GM18502 (cell line): ENCODE measurements around the gene CXorf38.
A peak's percentile ranks its signal among the peaks of the same experiment; 100 is the strongest.

Experiments
- ATAC-seq: cut with Tn5 transposase; IDR thresholded peaks from one replicate; pipeline ENCODE4 v1.9.1; 2021; ENCODE audit warnings: mild to moderate bottlenecking; ENCODE audit not compliant: unreplicated experiment, poor library complexity

The CXorf38 gene, protein sequence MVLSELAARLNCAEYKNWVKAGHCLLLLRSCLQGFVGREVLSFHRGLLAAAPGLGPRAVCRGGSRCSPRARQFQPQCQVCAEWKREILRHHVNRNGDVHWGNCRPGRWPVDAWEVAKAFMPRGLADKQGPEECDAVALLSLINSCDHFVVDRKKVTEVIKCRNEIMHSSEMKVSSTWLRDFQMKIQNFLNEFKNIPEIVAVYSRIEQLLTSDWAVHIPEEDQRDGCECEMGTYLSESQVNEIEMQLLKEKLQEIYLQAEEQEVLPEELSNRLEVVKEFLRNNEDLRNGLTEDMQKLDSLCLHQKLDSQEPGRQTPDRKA

DNA sequence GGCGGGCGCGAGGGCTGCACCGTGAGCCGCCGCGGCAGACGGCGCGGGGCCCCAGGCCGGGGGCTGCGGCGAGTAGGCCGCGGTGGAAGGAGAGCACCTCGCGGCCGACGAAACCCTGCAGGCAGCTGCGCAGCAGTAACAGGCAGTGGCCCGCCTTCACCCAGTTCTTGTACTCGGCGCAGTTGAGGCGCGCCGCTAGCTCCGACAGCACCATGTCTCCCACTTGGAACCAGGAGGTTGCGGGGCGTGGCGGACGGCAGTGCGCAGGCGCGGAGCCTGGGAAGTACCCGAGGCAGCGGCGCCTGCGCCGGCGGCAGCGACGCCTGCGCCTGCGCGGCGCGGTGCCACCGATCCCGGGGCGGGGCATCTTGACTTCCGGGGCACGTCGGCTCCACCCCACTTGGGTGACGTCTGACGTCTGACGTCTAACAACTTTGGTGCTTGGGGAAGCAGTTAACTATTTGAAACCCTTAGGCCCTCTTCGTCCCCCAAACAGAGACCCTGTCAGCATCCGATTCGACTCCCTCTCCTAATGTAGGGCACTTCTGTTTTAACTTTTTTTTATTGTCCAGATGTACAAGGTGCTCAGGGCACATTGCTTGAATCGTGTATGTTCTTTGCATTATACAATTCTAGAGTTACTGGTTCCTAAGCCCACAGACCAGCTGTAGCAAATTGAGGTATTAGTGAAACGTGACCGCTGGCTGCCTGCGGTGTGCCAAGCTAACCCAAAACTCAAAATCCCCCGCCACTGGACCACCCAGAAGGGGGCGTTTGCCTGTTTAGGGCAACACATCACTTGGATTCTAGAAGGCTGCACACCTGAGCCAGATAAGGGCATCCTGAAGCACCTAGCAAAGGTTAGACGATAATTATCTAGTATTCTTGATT, at the start of gene CXorf38:
TSS of gene CXorf38 (minus strand) at position 255 of the 891 bp plus-strand sequence. CDS start at position 214, 41 bp downstream.
- ATAC-seq, result peak; percentile 78

DNA sequence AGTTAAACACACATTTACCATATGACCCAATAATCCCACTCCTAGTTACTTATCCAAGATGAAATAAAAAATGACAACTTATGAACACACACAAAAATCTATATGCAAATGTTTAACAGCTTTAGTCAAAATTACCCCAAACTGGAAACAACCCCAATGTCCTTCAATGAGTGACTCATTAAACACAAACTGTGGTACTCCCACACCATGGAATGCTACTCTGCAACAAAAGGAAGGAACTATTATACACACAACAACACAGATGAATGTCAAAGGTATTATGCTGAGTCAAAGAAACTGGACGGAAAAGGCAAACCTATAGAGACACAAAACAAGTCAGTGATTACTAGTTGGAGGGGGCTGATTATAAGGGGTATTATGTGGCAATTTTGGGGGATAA, 47.4 kb upstream of the CXorf38 start:
- no peak for ATAC-seq

DNA sequence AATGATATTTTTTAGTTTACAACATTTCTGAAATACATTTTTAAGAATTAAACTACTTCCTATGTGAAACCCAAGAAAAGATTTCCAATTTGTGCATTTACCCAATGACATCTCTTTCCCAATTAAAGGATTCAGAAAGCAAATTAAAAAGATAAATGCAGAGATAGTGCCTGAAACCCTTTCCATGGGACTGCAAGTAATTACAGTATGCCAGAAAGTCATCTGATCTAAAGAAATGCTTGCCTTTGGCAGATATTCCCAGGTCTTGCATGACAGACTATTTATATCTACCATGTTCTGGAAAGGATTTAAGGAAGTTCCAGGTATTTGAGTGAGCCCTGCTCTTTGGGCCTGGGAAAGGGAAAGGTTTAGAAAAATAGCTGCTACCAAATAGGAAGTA, 41.6 kb upstream of the CXorf38 start:
- no peak for ATAC-seq

DNA sequence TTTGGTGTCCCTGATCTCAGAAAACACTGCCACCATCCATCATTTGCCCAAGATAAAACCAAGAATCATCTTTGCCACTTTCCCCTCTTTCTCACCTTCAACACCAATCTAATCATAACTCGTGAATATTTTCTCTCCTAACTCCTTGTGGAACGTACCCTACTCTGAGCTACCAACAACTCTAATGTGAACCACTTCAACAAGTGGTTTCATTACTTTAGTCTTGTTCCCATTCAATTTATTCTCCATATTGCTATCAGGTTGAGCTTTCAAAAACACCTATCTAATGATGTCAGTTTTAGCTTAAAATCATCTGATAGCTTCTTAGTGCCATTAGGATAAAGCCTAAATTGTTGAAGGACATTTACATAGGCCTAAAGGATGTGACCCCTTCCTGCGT, 39.8 kb upstream of the CXorf38 start:
- no peak for ATAC-seq

DNA sequence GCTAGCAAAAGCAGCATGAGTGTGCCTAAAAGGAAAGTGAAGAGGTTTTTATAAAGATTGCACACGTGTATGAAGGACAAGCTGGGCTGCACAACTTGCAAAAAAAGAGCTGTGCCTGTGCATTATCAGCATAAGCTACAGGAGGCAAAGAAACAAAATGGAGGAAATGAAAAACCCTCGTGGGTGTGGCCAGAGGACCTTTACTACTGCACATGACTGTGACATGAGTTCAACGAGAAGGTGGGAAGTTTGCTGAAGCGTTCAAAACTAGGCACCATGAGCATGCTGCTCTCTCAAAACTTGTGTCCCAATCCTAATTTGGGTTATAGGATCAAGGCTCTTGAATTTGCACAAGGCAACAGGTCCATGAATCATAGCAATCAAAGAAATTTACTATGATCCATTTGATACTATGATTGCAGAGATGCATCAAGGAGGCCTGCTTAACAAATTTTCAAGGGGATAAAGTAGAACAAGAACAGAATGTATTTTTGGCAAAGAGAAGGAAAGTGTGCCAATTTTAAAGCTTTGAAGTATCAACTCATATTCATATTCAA, 38.1 kb upstream of the CXorf38 start:
- ATAC-seq, result no peak

DNA sequence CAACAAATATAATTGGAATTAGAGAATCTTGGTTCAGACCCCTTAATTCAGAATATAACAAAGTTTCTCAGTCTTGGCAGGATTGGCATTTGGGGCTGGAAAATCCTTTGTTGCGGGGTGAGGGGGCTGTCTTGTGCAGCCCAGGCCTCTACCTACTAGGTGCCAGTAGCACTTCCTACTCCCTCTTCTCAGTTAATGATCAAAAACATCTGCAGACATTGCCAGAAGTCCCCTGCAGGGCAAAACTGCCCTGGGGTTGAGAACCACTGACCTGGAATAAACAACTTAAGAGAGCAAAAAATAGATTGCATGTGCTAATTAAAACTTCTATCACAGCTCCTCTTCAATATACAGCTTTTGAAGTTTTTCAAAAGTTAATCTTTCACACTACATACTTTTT, 36.7 kb upstream of the CXorf38 start:
- no peak for ATAC-seq

DNA sequence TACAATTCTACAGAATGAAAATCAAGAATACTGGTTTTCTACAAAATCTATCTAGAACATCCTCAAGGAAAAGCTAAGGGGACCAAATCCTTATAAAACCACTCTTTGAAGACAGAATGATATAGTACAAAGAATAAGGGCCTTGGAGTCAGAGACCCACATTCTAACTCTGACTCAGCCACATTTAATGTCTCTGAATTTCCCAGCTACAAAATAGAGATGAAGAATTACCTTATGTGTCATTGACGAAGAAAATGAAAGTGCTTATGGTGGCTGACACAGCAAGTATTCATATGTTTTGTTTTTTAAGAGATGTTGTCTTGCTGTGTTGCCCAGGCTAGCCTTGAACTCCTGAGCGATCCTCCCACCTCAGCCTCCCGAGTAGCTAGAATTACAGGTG, 35.9 kb upstream of the CXorf38 start:
- no peak for ATAC-seq

DNA sequence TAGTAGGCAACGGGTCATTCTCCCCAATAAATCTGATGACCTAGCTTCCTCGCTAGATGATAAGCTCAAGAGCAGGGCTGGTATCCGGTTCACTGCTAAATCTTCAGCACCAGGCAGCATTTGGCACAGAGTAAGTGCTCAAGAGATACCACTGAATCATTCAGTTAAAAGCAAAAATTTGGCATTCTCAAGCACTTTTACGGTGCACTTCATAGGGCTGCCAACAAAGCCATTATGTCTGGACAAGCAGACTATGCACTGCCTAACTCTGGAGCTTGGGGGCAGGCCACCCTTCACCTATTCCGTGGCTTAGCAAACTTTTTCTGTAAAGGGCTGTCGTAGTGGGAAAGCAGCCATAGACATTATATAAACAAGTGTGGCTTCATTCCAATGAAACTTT, 23.8 kb upstream of the CXorf38 start:
- ATAC-seq, result no peak

DNA sequence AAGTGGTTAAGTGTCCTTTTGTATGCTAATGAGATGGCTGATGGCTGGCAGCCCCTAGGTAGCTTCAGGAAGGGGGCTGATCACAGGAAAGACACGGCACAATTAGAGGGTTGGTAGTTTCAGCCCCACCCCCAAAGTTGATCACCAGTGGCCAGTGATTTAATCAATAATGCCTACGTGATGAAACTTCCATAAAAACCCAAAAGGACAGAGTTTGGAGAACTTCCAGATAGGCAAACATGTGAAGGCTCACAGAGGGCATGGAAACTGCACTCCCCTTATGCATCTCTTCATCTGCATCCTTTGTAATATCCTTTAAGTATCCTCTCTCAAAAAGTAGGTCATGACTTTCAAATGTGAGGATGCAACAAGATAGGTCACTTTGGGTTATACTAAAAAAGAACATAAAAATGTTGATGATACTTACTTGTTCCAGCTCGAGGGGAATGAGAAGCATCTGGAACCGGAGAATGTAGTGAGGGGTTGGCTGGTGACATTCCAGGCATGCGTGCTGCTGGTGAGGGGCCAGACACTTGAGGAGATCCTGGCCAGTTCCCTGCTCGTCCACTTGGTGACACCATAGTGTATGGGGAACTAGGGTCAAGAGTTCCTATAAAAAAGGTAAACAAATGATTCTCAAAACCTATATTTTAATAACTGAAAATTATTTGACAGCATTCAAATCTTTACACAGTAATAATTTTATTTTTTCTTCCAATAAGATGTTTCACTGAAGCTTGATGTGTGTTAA, 16.7 kb upstream of the CXorf38 start:
- no peak for ATAC-seq

DNA sequence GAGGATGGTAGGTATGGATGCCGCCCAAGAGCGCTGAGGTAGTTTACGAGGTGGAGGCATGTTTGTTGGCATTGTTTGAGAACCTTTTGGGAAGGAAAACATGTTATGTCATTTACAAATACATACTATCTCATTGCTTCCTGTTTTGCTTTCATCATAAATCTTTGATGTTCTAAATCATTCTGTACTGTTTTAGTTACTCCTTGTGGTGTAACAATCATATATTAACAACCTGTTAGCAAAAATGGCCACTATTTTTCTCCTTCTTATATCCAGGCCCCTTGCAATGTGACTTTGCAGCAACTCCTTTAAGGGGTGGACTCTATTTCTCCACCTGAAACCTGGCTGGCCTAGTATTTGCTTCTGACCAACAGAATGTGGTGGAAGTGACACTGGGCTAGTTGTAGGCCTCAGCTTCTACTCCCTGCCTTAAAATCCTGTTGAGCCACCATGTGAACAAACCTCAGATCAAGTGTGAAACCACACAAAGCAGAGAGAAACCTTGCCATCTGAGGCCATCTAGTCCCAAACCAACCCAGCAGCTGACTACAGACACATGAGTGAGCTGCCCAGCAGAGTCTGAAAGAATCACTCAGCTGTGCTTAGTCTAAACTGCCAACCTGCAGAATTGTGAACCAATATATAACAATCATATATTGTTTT, 15.8 kb upstream of the CXorf38 start:
- ATAC-seq, result peak; percentile 54

DNA sequence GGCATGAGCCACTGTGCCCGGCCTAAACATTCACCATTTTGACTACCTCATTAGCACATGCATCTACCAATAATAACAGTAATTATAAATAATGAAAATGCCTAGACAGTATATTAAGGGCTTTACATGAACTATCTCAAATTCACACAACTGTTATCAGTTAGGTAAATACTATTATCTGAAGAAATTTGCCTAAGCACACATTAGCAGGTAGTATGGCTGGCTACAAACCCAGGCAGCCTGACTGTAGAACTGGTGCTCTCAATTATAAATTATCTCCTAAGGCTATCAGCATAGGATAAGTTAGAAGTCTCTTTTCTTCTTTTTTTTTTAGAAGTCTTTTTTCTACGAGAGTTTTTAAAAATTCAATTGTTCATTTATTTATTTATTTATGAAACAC, 14.1 kb upstream of the CXorf38 start:
- no peak for ATAC-seq

DNA sequence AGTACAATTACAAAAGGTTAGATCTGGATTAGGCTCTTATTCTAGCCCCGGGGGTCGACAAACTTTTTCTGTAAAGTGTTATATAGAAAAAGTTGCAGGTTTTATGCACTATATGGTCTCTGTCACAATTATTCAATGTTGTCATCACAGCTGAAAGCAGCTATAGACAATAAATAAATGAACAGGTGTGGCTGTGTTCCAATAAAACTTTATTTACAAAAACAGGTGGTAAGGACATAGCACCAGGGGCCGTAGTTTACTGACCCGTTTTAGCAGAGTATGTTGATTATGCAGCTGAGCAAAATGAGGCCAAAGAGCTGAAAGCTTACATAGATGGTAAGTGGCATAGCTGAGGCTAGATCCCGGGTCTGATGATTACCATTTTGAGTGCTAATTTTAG, 13.0 kb upstream of the CXorf38 start:
- ATAC-seq, result no peak

DNA sequence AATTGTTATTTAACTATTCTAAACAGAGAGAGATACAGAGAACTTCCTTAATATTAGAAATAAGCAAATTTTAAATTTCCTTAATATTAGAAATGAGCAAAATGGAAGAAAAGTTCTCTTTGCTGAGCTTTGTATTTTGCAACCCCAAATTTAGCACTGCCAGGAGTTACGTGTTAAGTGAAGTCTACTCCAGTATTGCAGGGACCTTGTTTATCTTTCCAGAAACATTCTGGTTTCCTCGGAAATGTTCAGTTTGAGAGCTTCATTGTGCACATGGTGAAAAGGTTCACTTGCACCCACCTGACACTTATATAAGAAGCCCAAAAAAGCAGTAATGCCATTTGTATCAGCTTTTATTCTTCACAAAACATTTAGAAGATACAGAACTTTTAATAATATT, 6.2 kb upstream of the CXorf38 start:
- ATAC-seq, result no peak

DNA sequence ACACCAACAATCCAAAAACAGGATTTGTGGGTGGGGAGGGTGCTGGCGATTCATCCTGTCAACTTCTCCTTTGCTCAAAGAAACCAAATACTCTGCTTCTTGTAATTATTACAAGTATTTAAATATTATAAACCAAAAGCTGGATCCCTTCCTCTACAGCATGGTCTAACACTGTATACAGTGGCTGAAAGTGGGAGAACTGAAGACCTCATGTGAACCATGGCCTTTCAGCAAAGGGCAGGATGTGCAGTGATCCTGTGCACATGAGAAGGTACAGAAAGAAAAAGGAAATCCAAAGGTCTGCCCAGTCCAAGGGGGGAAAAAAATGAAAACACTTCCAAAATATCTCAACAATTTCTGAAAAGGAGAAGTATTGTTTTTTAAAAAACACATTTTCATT, 5.3 kb upstream of the CXorf38 start:
- no peak for ATAC-seq

DNA sequence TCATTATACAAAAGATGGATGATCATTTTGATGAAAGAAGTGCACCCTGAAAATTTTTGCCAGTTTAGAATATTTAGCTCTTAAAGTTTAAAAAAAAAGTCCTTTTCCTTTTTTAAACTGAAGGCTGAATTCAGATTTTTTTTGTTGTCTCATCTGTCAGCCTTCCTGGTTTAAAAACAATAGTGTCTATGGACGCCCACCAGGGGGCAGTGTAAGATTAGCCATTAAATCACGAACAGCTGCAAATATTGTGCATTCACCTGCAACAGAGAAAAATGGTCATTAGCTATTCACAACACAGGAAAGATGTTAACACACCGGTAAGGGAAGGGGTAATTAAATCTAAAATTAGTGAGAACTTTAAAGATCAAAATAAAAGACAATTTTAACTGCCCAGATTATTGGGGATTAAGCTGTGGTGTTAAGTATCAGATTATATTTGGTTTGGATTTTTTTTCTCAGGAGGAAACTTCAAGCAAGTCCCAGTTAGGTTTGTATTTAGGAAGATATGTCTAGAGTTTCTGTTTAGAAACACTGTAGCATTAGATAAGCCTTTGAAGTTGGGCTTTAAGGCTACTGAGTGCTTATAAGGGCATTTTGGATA, 4.4 kb upstream of the CXorf38 start:
- ATAC-seq, result no peak

DNA sequence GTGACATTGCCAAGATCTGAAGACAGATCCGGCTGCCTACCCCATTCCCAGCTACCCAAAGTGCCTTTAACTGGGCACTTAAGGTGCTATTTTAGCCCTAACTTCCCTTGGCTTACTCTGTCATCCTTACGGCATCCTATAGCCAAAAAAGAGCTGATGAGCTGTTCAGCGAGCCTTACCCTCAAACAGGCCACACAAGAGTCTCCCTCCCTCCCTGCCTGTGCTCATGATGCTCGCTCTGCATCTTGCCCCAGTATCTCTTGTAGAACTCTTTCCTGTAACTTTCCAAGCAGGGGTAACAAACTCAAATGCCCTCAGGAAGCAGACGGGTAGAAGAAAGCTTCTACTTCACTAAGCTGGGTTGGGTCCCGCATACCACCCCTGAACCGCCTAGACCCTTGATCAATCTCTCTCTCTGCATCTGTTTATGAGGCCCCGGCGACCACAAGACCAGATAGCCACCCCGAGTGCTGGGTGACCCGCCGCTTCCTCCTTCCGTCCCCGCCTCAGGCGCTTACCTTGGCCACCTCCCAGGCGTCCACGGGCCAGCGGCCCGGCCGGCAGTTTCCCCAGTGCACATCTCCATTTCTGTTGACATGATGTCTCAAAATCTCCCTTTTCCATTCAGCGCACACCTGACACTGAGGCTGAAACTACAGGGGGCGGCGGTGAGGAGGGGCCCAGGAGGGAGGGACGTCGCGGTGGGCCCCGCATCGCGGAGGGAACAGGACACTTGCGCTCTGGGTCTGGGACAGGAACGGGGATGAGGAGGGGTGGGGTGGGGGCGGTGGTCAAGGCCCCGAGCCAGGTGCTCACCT, 663 bp downstream of the CXorf38 start:
- ATAC-seq, result peak; percentile 17

DNA sequence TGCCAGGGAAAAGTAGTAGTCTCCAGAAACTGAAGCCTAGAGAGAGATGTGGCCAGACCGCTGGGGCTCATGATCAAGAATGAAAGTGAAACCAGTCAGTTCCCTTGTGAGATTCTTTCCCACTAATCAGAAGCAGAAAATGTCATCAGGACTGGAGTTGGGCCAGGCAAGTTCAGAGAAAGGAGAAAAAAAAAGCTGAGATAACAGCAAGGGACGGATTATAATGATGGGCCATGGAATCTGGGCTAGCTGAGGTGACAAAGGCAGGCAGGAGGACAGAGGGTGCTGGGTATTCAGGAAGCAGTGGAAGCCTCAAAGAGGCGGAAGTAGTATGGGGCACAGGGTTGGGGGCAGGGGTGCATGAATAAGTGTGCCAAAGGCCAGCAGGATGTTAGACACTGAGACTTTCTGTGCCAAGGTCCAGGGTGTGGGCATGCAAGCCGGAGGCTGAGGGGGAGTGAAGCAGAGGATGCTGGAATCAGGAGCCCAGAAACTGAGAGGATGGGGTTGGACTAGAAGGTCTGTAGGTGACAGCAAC, 2.5 kb downstream of the CXorf38 start:
- ATAC-seq, result peak; percentile 41

DNA sequence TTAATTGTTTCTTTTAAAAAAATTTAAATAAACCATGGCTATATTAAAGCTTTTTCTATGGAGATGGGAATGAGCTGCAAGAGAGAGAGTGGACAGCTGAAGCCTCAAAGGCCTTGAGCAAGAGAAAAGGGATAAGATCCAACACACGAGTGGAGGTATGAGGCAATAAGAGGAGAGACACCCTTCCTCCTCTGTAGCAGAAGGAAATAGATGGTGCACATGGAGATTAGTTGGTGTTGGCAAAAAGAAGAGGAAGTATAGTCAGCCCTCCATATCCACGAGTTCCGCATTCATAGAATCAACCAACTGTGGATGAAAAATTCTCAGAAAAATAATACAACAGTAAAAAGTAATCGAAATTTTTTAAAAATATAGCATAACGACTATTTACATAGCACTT, 3.2 kb downstream of the CXorf38 start:
- ATAC-seq, result no peak

DNA sequence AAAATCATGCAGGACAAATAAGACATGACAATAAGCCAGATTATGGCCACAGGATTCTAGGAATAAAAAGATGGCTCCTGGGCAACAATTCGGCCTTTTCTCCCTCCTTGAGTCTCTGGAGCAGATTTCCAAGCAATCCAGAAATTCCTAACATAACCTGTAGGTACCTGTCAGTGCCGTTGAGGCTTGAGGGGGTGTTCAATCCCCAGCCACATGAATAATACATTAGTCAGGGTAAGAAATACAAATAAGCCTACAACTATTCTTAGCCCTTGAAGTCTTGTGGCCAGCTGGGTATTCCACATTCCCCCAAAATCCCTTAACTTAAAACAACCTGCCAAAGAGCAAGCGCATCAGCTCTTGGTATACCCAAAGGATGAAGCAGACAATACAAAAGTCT, 9.7 kb downstream of the CXorf38 start:
- ATAC-seq, result no peak
